Activated T-helper 9 cell treated with anti-CD3 and anti-CD28 coated beads, Interleukin-2, amount 50 U/mL, for 16 hours (primary cell): ENCODE results near the gene RASAL2.
"Not testable (repeated sequence)": the region's sequence is repeated elsewhere in the genome, so short reads cannot be mapped to it uniquely, and the experiment has no call there.

Experiments
- DNase-seq: peaks from one replicate; pipeline ENCODE4 v3.0.0-alpha.2; 2020; ENCODE audit warnings: low read depth

The RASAL2 gene

DNA sequence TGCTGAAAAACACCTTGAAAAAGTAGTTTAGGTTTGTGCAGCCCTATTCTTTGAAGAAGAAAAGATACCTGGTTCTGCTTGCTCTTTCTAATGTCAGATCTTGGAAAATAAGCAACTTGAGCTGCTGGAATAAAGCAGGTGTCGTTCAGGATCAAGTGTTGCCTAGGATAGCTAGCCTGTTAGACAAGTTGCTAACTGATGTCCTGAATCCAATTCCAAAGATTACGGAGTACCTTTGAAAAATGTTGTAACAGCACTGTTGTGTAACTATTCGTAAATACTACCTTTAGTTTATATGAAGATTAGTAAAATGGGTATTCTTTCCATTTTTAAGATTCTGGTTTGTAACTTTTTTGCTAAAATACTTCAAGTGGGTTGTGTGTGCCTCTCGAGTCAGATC is 251.3 kb downstream of the RASAL2 start:
- no peak for DNase-seq

DNA sequence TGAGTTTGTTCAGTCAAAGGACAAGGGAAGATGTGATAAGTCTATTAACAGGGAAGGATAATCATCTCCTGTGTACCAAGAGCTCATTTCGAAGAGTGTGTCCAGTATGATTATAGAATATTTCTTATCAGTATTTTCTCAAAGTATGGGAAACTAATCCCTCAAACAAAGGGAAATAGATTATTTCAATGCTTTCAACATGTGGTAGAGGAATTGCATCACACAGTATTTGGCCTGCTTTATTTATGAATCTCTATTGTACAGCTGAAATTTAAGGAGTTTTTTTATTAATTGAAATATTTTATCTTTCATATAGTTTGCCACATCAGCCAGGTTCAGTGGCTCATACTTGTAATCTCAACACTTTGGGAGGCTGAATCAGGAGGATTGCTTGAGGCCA is 251.9 kb downstream of the RASAL2 start:
- DNase-seq, result no peak

- no peak for DNase-seq
These were observed 255.9 kb downstream of the RASAL2 start for GRCh38 chr1:178349801-178350200.

DNA sequence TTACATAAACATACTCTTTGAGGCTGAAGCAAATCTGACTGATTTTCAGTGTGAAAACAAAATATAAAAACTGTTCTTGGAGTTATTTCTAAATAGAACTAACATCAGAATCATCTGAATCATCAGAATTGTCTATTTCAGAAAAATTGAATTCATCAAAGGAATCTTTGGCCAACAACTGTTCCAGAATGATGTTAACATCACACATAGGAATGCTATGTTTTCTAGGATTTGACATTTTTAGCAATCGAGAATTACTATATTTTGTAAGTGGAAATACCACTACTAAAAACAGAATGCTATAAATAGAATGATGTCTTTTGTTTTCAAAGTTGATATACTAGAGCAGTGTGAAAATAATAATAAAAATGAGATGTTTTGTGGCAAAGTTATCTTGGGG is 258.0 kb downstream of the RASAL2 start:
- DNase-seq, result not testable (repeated sequence)

- DNase-seq, result no peak
These were observed 259.0 kb downstream of the RASAL2 start for GRCh38 chr1:178352790-178353416.

- DNase-seq, result no peak
These were observed 259.6 kb downstream of the RASAL2 start for GRCh38 chr1:178353524-178353923.

GRCh38 chr1:178354816-178355215 is 260.9 kb downstream of the RASAL2 start:
- DNase-seq, result no peak

DNA sequence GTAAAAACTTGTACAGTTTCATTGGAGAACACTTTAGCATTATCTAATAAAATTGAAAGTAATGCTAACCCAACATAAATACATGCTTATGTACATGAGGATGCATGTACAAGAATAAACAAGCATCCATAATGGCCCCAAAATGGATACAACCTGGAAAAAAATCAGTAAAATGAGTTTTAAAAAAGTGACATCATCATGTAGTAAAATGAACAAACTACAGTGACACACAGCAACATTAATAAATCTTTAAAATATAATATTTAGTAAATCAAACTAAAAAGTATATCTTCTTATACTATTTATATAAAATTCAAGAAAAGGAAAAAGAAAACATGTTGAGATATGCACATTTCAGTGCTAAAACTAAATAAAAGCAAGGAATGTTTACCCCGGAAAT is 262.4 kb downstream of the RASAL2 start:
- no peak for DNase-seq

DNA sequence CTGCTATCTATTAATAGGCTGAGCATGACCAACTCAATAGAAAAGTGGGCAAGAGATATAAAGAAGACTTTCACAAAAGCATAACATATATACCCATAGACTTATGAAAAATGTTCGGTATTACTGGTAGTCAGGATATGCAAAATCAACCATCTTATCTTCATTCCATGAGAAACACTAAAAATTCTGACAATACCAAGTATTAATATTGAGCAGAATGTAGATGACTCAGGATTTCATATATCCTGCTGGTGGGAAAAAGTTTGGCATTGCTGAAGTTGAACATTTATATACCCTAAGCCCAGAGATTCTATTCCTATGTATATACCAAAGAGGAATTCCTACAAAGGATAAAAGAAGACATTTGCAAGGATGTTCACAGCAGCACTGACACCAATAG is 264.6 kb downstream of the RASAL2 start:
- no peak for DNase-seq

- DNase-seq, result no peak
These were observed 266.5 kb downstream of the RASAL2 start for GRCh38 chr1:178360421-178360820.

DNA sequence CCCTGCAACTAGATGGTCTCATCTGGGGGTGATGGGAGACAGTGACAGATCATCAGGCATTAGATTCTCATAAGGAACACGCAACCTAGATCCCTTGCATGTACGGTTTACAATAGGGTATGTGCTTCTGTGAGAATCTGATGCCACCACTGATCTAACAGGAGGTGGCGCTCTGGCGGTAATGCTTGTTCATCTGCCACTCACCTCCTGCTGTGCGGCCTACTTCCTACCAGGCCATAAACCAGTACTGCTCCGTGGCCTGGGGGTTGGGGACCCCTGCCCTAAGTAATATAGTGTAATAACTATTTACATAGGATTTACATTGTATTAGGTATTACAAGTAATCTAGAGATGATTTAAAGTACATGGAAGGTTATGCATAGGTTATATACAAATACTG is 267.9 kb downstream of the RASAL2 start:
- DNase-seq, result no peak

DNA sequence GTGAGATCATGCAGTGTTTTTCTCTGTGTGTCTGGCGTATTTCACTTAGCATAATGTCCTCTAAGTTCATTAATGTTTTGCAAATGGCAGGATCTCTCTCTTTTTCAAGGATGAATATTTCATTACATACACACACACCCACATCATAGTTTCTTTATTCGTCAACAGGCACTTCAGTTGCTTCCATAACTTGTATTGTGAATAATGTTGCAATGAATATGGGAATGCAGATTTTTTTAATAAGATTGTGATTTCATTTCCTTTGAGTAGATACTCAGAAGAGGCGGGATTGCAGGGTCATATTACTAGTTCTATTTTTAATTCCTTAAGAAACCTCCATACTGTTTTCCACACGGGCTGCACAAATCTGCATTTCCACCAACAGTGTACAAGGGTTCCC is 268.8 kb downstream of the RASAL2 start:
- DNase-seq, result no peak

DNA sequence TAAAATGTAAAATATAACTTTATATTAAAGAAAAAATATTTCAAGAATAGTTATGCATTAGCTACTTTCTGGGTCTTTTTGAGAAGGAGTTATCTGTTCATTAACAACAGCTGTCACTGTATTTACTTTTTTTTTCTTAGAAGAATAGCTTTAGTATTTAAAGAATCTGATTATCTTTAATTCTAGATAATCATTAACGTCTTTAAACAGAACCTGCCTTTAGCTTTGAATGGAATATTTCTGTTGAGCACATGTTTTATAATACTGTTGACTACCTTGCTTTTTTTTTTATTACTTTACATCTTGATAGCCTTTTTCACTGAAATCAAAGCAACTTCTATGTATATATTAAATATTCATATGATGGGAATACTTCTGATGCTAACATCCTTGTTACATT is 270.9 kb downstream of the RASAL2 start:
- no peak for DNase-seq

- no peak for DNase-seq
These were observed 273.2 kb downstream of the RASAL2 start for GRCh38 chr1:178367151-178367550.

DNA sequence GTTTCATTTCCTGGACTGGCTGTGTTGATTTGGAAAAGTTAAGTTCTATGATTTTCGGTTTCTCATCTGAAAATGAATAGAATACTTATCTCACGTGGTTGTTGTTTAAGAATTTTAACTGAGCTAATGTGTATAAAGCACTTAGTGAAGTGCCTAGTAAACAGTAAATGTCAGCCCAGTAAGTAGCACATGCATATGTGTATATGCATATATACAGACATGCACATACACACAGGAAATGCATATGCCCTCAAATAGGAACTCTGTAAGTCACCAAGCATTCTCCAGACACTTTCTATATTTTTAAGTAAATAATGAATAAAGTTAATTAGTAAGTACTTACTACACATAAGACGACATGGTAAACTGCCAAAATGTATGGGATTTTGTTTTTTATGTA is 274.3 kb downstream of the RASAL2 start:
- no peak for DNase-seq

DNA sequence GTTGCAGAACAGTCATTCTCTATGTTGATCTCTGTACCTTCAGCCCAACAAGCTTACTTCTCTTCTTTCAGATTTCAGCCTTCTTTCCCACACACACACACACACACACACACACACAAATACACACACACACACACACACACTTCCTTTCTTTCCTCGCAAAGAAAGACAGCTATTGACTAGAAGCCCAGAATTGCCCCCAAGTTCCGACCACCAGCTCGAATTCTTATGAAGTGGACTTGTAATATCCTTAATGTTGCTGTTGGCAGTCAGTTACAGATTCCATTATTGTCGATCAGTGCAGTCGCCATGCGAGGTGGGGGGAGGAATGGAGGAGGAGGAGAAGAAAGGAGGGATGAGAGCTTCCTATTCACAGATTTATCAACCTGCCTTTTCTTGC is 277.3 kb downstream of the RASAL2 start:
- DNase-seq, result no peak

- no peak for DNase-seq
These were observed 278.1 kb downstream of the RASAL2 start for GRCh38 chr1:178371933-178372388.

DNA sequence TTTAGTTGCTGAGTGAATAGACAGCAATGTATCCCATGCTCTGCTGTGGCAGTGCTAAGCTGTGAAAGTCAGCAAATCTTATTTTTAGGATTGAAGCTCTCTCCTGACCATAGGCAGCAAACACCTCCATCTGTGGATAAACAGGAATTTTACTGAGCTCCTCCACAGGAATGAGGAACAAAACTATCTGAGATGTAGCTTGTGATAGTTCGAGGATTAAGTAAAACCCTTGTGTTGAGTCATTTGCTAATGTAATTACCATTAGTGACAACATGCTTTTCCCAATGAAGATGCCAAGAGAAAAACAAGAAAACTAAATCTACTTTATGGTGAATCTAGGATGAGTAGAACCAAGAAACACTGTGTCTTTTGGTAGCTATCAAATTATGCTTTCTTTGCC is 280.1 kb downstream of the RASAL2 start:
- DNase-seq, result no peak

- no peak for DNase-seq
These were observed 282.1 kb downstream of the RASAL2 start for GRCh38 chr1:178376008-178376407.

DNA sequence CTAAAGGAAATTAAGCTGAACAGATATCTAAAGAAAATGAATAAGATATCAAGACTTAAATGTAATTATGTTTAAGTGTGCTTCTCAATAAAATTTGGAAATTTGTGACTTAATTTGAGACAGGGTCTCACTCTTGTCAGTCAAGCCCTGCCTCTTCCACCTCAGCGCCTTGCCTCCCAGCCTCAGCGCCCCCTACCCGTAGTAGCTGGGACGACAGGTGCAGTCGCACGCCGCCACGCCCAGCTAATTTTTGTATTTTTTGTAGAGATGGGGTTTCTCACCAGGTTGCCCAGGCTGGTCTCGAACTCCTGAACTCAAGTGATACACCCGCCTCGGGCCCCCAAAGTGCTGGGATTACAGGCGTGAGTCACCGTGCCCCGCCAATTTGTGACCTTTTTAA is 285.9 kb downstream of the RASAL2 start:
- DNase-seq, result no peak

- DNase-seq, result no peak
These were observed 288.5 kb downstream of the RASAL2 start for GRCh38 chr1:178382372-178382771.

GRCh38 chr1:178385662-178386061 is 291.8 kb downstream of the RASAL2 start:
- DNase-seq, result no peak

GRCh38 chr1:178388418-178389145 is 294.7 kb downstream of the RASAL2 start:
- no peak for DNase-seq

DNA sequence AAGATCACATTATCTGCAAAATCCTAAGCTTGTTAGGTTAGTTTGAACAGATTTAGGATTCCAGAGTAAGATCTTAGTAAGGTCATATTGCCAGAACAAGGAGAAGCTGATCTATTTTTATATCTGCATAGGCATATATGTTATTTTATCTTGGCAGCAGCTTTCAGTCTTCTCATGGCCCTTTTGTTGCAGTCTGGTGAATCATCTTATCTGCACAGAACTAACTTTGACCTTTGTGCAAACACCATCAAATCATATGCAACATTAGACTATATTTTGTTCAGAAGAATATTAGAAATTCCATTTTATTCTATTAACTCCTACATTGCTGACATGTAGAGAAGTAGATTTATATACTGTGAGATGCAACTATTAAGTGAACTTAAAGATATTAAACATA is 295.5 kb downstream of the RASAL2 start:
- DNase-seq, result no peak
